Nephron progenitor cell (in vitro differentiated cells): Measurements from ENCODE around the gene BRD1.

Source experiments
- DNase-seq: peaks from one replicate; pipeline ENCODE4 v3.0.0; 2021
- H3K27ac Mint-ChIP-seq: 2 replicates; pipeline ENCODE4 v1.8.0; 2021; ENCODE audit warnings: mild to moderate bottlenecking, moderate library complexity, mixed read lengths
- H3K27me3 Mint-ChIP-seq: 2 replicates; pipeline ENCODE4 v1.8.0; 2021; ENCODE audit warnings: mild to moderate bottlenecking, low read depth, mixed read lengths; ENCODE audit not compliant: poor library complexity
- H3K36me3 Mint-ChIP-seq: 2 replicates; pipeline ENCODE4 v1.8.0; 2021; ENCODE audit warnings: low read depth, mixed read lengths
- H3K4me1 Mint-ChIP-seq: 2 replicates; pipeline ENCODE4 v1.8.0; 2021; ENCODE audit warnings: mixed read lengths
- H3K4me3 Mint-ChIP-seq: 2 replicates; pipeline ENCODE4 v1.8.0; 2021; ENCODE audit warnings: mild to moderate bottlenecking, moderate library complexity, mixed read lengths
- H3K9me3 Mint-ChIP-seq: 2 replicates; pipeline ENCODE4 v1.8.0; 2021; ENCODE audit warnings: mild to moderate bottlenecking, moderate library complexity, mixed read lengths
- CTCF ChIP-seq: fragments of 200-600 bp; sonication (generic); IDR thresholded peaks from 2 replicates; pipeline ENCODE4 v1.5.0; 2021; ENCODE audit warnings: antibody characterized with exemption

The BRD1 gene

GRCh38 chr22:49746065-49746464 is 81.6 kb downstream of the BRD1 start:
- TF ChIP-seq CTCF = no peak

DNA sequence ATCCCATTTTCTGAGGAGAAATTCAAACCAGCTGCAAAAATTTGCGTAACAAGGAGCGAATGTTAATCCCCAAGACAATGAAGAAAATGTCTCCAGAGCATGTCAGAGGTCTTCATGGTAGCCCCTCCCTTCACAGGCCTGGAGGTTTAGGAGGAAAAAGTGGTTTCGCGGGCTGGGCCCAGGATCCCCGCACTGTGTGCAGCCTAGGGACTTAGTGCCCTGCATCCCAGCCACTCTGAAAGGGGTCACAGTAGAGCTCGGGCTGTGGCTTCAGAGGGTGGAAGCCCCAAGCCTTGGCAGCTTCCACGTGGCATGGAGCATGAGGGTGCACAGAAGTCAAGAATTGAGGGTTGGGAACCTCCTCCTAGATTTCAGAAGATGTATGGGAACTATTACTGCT is 87.4 kb downstream of the BRD1 start:
- H3K27ac Mint-ChIP-seq = no peak overlapping the region
- peaks cover 77% of the 10 kb centered on the region for H3K9me3 Mint-ChIP-seq

More at GRCh38 chr22:49746065-49746464, 81.6 kb downstream of the BRD1 start:
- DNase-seq = no peak
- H3K9me3 Mint-ChIP-seq = peaks cover 67% of the 10 kb centered on the region
- peaks cover 27% of the 10 kb centered on the region for H3K27me3 Mint-ChIP-seq
- no peak overlapping the region for H3K27ac Mint-ChIP-seq
- H3K4me3 Mint-ChIP-seq = no peak overlapping the region
- H3K4me1 Mint-ChIP-seq = no peaks in the 10 kb centered on the region
- peaks cover 6% of the 10 kb centered on the region for H3K36me3 Mint-ChIP-seq

DNA sequence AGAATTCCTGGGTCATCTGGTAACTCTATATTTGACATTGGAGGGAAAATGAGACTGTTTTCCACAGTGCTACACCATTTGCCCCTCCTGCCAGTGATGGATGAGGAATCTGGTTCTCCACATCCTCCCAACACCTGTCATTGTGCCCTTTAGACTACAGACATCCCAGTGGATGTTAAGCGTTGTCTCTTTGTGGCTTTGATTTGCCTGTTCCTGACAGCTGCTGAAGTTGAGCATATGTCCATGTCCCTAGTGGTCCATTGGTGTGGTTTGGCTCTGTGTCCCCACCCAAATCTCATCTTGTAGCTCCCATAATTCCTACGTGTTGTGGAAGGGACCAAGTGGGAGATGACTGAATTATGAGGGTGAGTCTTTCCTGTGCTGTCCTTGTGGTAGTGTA is 88.5 kb downstream of the BRD1 start:
- Mint-ChIP-seq H3K4me3 (no peak overlapping the region), H3K27ac (no peak overlapping the region), H3K27me3 (peaks cover 28% of the 10 kb centered on the region), H3K36me3 (no peaks in the 10 kb centered on the region), H3K9me3 (peaks cover 68% of the 10 kb centered on the region), H3K4me1 (no peaks in the 10 kb centered on the region)
- no peak for TF ChIP-seq CTCF
- DNase-seq = no peak

More for the DNA sequence above, 87.4 kb downstream of the BRD1 start:
- TF ChIP-seq CTCF = no peak
- peaks cover 27% of the 10 kb centered on the region for H3K27me3 Mint-ChIP-seq
- H3K4me1 Mint-ChIP-seq = no peaks in the 10 kb centered on the region
- no peak for DNase-seq
- H3K36me3 Mint-ChIP-seq = no peaks in the 10 kb centered on the region
- H3K4me3 Mint-ChIP-seq = no peak overlapping the region

DNA sequence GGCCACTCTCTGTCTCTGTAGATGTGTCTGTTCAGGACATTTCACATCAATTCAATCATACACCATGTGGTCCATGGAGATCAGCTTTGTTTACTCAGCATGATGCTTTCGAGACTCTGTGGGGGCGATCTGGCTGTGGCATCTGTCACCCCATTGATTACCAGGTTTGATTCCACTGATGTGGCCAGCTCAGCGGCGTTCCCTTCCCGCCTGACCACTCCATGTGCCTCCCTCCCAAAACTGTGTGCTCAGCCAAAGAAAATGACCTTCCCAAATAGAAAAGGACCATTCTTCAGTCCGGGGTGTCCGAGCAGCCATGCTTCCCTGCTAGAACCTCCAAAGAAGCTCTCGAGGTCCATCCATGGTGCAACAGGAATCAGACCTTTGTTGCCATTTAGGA is 89.1 kb downstream of the BRD1 start:
- H3K4me3 Mint-ChIP-seq = no peak overlapping the region
- no peak for DNase-seq
- H3K27me3 Mint-ChIP-seq = peaks cover 24% of the 10 kb centered on the region
- no peaks in the 10 kb centered on the region for H3K4me1 Mint-ChIP-seq
- no peak for TF ChIP-seq CTCF
- no peak overlapping the region for H3K27ac Mint-ChIP-seq
- H3K9me3 Mint-ChIP-seq = peaks cover 63% of the 10 kb centered on the region
- H3K36me3 Mint-ChIP-seq = no peaks in the 10 kb centered on the region

- Mint-ChIP-seq H3K9me3 (peaks cover 63% of the 10 kb centered on the region), H3K4me1 (no peaks in the 10 kb centered on the region), H3K4me3 (no peak overlapping the region), H3K27ac (no peak overlapping the region), H3K27me3 (peaks cover 24% of the 10 kb centered on the region), H3K36me3 (no peaks in the 10 kb centered on the region)
- TF ChIP-seq CTCF = no peak
- DNase-seq = no peak
These were observed 89.7 kb downstream of the BRD1 start for GRCh38 chr22:49738006-49738405.

- TF ChIP-seq CTCF = no peak
- Mint-ChIP-seq H3K27me3 (peaks cover 29% of the 10 kb centered on the region), H3K9me3 (peaks cover 63% of the 10 kb centered on the region), H3K4me1 (no peaks in the 10 kb centered on the region), H3K36me3 (no peaks in the 10 kb centered on the region), H3K4me3 (no peak overlapping the region), H3K27ac (no peak overlapping the region)
- DNase-seq = no peak
These were observed 90.5 kb downstream of the BRD1 start for GRCh38 chr22:49737101-49737551.
